ENCODE measurements around the gene GLDN.

GLDN gene

GRCh38 chr15:51323749-51324148 lies 17.7 kb upstream of the GLDN start:
- no peak for DNase-seq

GRCh38 chr15:51325167-51325566 lies 16.3 kb upstream of the GLDN start:
- no peak for DNase-seq

GRCh38 chr15:51327081-51327480 lies 14.4 kb upstream of the GLDN start:
- DNase-seq: no peak

- no peak for DNase-seq
Observed at GRCh38 chr15:51328926-51329325, 12.5 kb upstream of the GLDN start.

GRCh38 chr15:51331141-51331540 lies 10.3 kb upstream of the GLDN start:
- DNase-seq: no peak

GRCh38 chr15:51332206-51333147 lies 9.0 kb upstream of the GLDN start:
- DNase-seq: no peak

GRCh38 chr15:51333571-51333970 lies 7.9 kb upstream of the GLDN start:
- no peak for DNase-seq

GRCh38 chr15:51334011-51334451 lies 7.4 kb upstream of the GLDN start:
- peak in 1 of 2 experiments; percentile 10 for DNase-seq

- no peak for DNase-seq
Observed at GRCh38 chr15:51335087-51335486, 6.4 kb upstream of the GLDN start.

- DNase-seq: no peak
Observed at GRCh38 chr15:51335538-51336410, 5.7 kb upstream of the GLDN start.

- DNase-seq: no peak
Observed at GRCh38 chr15:51338496-51338895, 3.0 kb upstream of the GLDN start, which contains the start of gene CYP19A1. Gene CYP19A1 (minus strand): TSS chr15:51338596. CDS start chr15:51242912, 95,684 bp downstream.

- DNase-seq: no peak
Observed at GRCh38 chr15:51342227-51342999, 958 bp downstream of the GLDN start.

- DNase-seq: no peak
Observed at GRCh38 chr15:51343466-51343865, 2.0 kb downstream of the GLDN start.

- DNase-seq: no peak
Observed at GRCh38 chr15:51346136-51346535, 4.7 kb downstream of the GLDN start.

GRCh38 chr15:51348688-51349087 lies 7.2 kb downstream of the GLDN start:
- no peak for DNase-seq

GRCh38 chr15:51349156-51349844 lies 7.8 kb downstream of the GLDN start:
- DNase-seq: no peak

- no peak for DNase-seq
Observed at GRCh38 chr15:51350723-51351122, 9.3 kb downstream of the GLDN start.

- no peak for DNase-seq
Observed at GRCh38 chr15:51353976-51354375, 12.5 kb downstream of the GLDN start.

- DNase-seq: no peak
Observed at GRCh38 chr15:51355096-51355495, 13.6 kb downstream of the GLDN start.

GRCh38 chr15:51356147-51356546 lies 14.7 kb downstream of the GLDN start:
- no peak for DNase-seq

- no peak for DNase-seq
Observed at GRCh38 chr15:51356983-51357382, 15.5 kb downstream of the GLDN start.

- no peak for DNase-seq
Observed at GRCh38 chr15:51359981-51360380, 18.5 kb downstream of the GLDN start.
